Kidney (tissue), 14 donors: ENCODE results near the gene NR1H2. TPM values are rescaled to one million over a fixed set of nuclear protein-coding genes. Genes with fewer than 3 reads are reported as not detected.
A peak's percentile ranks its signal among the peaks of the same experiment; 100 is the strongest.
"Not testable (repeated sequence)": the region's sequence is repeated elsewhere in the genome, so short reads cannot be mapped to it uniquely, and the experiment has no call there.

Source experiments
- DNase-seq, 5 donors: peaks; one replicate each; pipeline ENCODE4 v3.0.0-alpha.2; 2013 to 2020
- FAIRE-seq: peaks from 2 replicates; lab custom pipeline; 2012; peaks lifted over from hg19 to GRCh38; lab: Jason Lieb, UNC
- H3K27ac ChIP-seq, 2 donors: one replicate each; pipeline ENCODE4 v1.7.0; 2013; ENCODE audit warnings: low read depth in 2 of 2, low read length in 2 of 2, inconsistent platforms in 1 of 2
- H3K27me3 ChIP-seq: one replicate; pipeline ENCODE4 v1.7.1; 2013; ENCODE audit warnings: low read length, inconsistent platforms; ENCODE audit not compliant: control insufficient read depth, insufficient read depth
- H3K36me3 ChIP-seq, 3 donors: one replicate each; pipeline versions ENCODE4 v1.7.0 to v1.7.1; 2013; ENCODE audit warnings: low read length in 3 of 3, control low read depth in 1 of 3, inconsistent platforms in 1 of 3; ENCODE audit not compliant: insufficient read depth in 3 of 3, control insufficient read depth in 2 of 3
- H3K4me1 ChIP-seq, 3 donors: one replicate each; pipeline versions ENCODE4 v1.7.0 to v1.7.1; 2013; ENCODE audit warnings: low read length in 3 of 3, inconsistent platforms in 1 of 3, low read depth in 1 of 3; ENCODE audit not compliant: control insufficient read depth in 2 of 3, insufficient read depth in 2 of 3
- H3K4me3 ChIP-seq, 3 donors: one replicate each; pipeline versions ENCODE4 v1.7.0 to v1.8.1; 2013; ENCODE audit warnings: low read length in 3 of 3, control low read depth in 1 of 3, inconsistent platforms in 1 of 3
- H3K9ac ChIP-seq, 3 donors: one replicate each; pipeline versions ENCODE4 v1.7.0 to v1.7.1; 2013; ENCODE audit warnings: low read length in 3 of 3, control low read depth in 1 of 3, inconsistent platforms in 1 of 3
- H3K9me3 ChIP-seq, 3 donors: one replicate each; pipeline versions ENCODE4 v1.7.0 to v1.7.1; 2013; ENCODE audit warnings: low read length in 3 of 3, control low read depth in 1 of 3, inconsistent platforms in 1 of 3; ENCODE audit not compliant: control insufficient read depth in 2 of 3, insufficient read depth in 1 of 3
- CTCF ChIP-seq: IDR thresholded peaks from 3 replicates; pipeline ENCODE4 v1.5.1; 2012; ENCODE audit warnings: mild to moderate bottlenecking, moderate library complexity, borderline replicate concordance; ENCODE audit not compliant: insufficient read depth; ENCODE audit errors: extremely low read depth
- intact Hi-C: fragments of 100-400 bp; cut with DNase I; formaldehyde crosslinking; loops from one replicate; pipeline ENCODE4 v1.11.1; 2022
- polyA plus RNA-seq: library from polyadenylated mRNA; stranded (reverse); fragments of 350-450 nt; fragmentation: Illumina TruSeq; extraction: RNeasy Lipid Tissue Mini Kit (QIAGEN cat#74804); gene quantifications from one replicate; pipeline ENCODE4 v1.2.3, GENCODE V29; 2014; ENCODE audit warnings: low read depth, low replicate concordance; ENCODE audit not compliant: insufficient read depth
- total RNA-seq: library from RNA; stranded (reverse); fragmentation: NEBNext Ultra II Directional; extraction: Animal tissue kit (Norgen Biotek cat#: 25700); gene quantifications from one replicate; pipeline ENCODE4 v1.2.1, GENCODE V29; 2021
- donor health status: control.
- donor health status: control.
- donor health status: control.
- donor health status: control.
- donor health status: control.
- donor health status: DM: yes; HTN: yes; CAD: no.
- donor health status: Normal renal cell carcinoma (clear cell type).

Gene NR1H2
- total and polyA plus RNA-seq, 2 donors from 2014 or later = 59.7 to 80.4 TPM

- H3K9ac ChIP-seq = peak overlapping the region; percentile 15 to 92 (median 91)
- H3K27ac ChIP-seq = peak overlapping the region; percentile 89 to 95
- H3K4me1 ChIP-seq = peaks cover 0 to 25% (median 0%) of the 10 kb centered on the region in 3 donors
- peak overlapping the region; percentile 63 to 97 (median 79) for H3K4me3 ChIP-seq
- no peaks in the 10 kb centered on the region for H3K27me3 ChIP-seq
- intact Hi-C loops = no loop called here
- FAIRE-seq (no peak), DNase-seq (peak; percentile 97 to 98 (median 97))
- no peaks in the 10 kb centered on the region for H3K9me3 ChIP-seq
- H3K36me3 ChIP-seq = no peaks in the 10 kb centered on the region
- TF ChIP-seq CTCF = no peak
Measured at GRCh38 chr19:50333235-50333736, 43.0 kb upstream of the NR1H2 start.

GRCh38 chr19:50333737-50334617, 42.3 kb upstream of the NR1H2 start:
- H3K9me3 ChIP-seq = no peaks in the 10 kb centered on the region
- intact Hi-C loops = no loop called here
- DNase-seq (peak in 3 of 5 donors; percentile 92 to 94 (median 92)), FAIRE-seq (no peak)
- H3K4me3 ChIP-seq = peak overlapping the region; percentile 63 to 97 (median 79)
- H3K36me3 ChIP-seq = no peaks in the 10 kb centered on the region
- H3K4me1 ChIP-seq = peaks cover 0 to 25% (median 0%) of the 10 kb centered on the region in 3 donors
- H3K27me3 ChIP-seq = no peaks in the 10 kb centered on the region
- peak overlapping the region; percentile 89 to 95 for H3K27ac ChIP-seq
- H3K9ac ChIP-seq = peak overlapping the region; percentile 15 to 92 (median 91)
- peak; percentile 3 for TF ChIP-seq CTCF

- Histone ChIP-seq H3K36me3 (no peaks in the 10 kb centered on the region), H3K4me1 (peaks cover 0 to 22% (median 0%) of the 10 kb centered on the region in 3 donors), H3K27ac (no peak overlapping the region), H3K9me3 (no peaks in the 10 kb centered on the region), H3K4me3 (no peak overlapping the region), H3K9ac (no peak overlapping the region), H3K27me3 (no peaks in the 10 kb centered on the region)
- intact Hi-C loops = no loop called here
- FAIRE-seq = no peak
- DNase-seq = peak in 2 of 5 donors; percentile 66 to 69
- no peak for TF ChIP-seq CTCF
Measured at GRCh38 chr19:50334741-50335421, 41.4 kb upstream of the NR1H2 start.

GRCh38 chr19:50337031-50337430, 39.2 kb upstream of the NR1H2 start:
- H3K9me3 ChIP-seq, intact Hi-C loops, H3K27ac ChIP-seq, H3K9ac ChIP-seq, H3K27me3 ChIP-seq, H3K4me1 ChIP-seq, H3K4me3 ChIP-seq, FAIRE-seq, DNase-seq, H3K36me3 ChIP-seq: not testable (repeated sequence)
